Lower lobe of right lung (tissue), 2 donors: ENCODE measurements around the gene ZNF496. TPM values are rescaled to one million over a fixed set of nuclear protein-coding genes. Genes with fewer than 3 reads are reported as not detected.

ENCODE experiments used
- ATAC-seq, 2 donors: fragments of 200-7000 bp; cut with Tn5 transposase; one replicate each; pipeline ENCODE4 v1.9.1; 2020 to 2022; ENCODE audit warnings: mild to moderate bottlenecking in 2 of 2, moderate library complexity in 2 of 2
- DNase-seq: peaks from one replicate; pipeline ENCODE4 v3.0.0-alpha.2; 2020
- H3K27ac ChIP-seq: fragments of 200-600 bp; one replicate; pipeline ENCODE4 v1.8.0; 2022
- H3K27me3 ChIP-seq: fragments of 200-600 bp; one replicate; pipeline ENCODE4 v1.8.0; 2022; ENCODE audit warnings: low read depth
- H3K36me3 ChIP-seq: fragments of 200-600 bp; one replicate; pipeline ENCODE4 v1.8.0; 2022; ENCODE audit warnings: mild to moderate bottlenecking
- H3K4me1 ChIP-seq: fragments of 200-600 bp; one replicate; pipeline ENCODE4 v1.8.0; 2022
- H3K4me3 ChIP-seq: fragments of 200-600 bp; one replicate; pipeline ENCODE4 v1.8.0; 2022; ENCODE audit warnings: mild to moderate bottlenecking
- H3K9me3 ChIP-seq: fragments of 200-600 bp; one replicate; pipeline ENCODE4 v1.8.0; 2022
- intact Hi-C: fragments of 100-400 bp; cut with DNase I; formaldehyde crosslinking; loops from one replicate; pipeline ENCODE4 v1.11.0; 2022
- total RNA-seq: library from RNA; stranded (reverse); fragmentation: NEBNext Ultra II Directional; extraction: Animal tissue kit (Norgen Biotek cat#: 25700); gene quantifications from one replicate; pipeline ENCODE4 v1.2.1, GENCODE V29; 2021
- TF ChIP-seq, protein P1 (sequence below): fragments of 200-600 bp; IDR thresholded peaks from one replicate; pipeline ENCODE4 v1.8.0; 2022; ENCODE audit warnings: antibody characterized with exemption, mild to moderate bottlenecking
- donor health status: DM: no; HTN: yes; CAD: no; lungs with severe emphysema.

Gene ZNF496
- total RNA-seq, 1 donor from 2014 or later: 16.9 TPM

DNA sequence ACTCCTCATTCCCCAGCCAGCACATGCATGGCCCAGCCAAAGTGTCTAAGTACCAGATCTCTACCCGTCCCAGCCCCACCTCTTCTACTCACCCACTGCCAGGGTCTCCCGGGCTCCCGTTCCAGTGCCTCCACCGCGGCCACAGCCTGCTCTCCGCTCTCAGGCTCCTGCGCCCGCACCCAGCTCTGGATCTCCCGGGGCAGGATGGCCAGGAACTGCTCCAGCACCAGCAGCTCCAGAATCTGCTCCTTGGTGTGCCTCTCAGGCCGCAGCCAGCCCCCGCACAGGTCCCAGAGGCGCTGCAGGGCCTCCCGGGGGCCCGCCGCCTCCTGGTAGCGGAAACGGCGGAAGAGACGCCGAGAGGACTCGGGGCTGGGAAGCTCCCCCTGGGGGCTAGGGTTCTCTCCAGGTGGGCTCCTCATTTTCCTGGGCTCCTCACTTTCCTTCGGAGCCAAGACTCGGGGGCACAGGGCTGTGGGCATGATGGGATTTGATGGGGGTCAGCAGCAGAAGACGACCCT, 2.5 kb downstream of the ZNF496 start:
- TF ChIP-seq, protein P1, sequence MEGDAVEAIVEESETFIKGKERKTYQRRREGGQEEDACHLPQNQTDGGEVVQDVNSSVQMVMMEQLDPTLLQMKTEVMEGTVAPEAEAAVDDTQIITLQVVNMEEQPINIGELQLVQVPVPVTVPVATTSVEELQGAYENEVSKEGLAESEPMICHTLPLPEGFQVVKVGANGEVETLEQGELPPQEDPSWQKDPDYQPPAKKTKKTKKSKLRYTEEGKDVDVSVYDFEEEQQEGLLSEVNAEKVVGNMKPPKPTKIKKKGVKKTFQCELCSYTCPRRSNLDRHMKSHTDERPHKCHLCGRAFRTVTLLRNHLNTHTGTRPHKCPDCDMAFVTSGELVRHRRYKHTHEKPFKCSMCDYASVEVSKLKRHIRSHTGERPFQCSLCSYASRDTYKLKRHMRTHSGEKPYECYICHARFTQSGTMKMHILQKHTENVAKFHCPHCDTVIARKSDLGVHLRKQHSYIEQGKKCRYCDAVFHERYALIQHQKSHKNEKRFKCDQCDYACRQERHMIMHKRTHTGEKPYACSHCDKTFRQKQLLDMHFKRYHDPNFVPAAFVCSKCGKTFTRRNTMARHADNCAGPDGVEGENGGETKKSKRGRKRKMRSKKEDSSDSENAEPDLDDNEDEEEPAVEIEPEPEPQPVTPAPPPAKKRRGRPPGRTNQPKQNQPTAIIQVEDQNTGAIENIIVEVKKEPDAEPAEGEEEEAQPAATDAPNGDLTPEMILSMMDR: no peak
- intact Hi-C loops: no loop called here
- H3K36me3 ChIP-seq: peaks cover 53% of the 10 kb centered on the region
- H3K4me3 ChIP-seq: no peak overlapping the region
- H3K9me3 ChIP-seq: no peaks in the 10 kb centered on the region
- no peaks in the 10 kb centered on the region for H3K27me3 ChIP-seq
- DNase-seq: no peak
- ATAC-seq: no peak
- H3K4me1 ChIP-seq: peaks cover 32% of the 10 kb centered on the region
- H3K27ac ChIP-seq: no peak overlapping the region

DNA sequence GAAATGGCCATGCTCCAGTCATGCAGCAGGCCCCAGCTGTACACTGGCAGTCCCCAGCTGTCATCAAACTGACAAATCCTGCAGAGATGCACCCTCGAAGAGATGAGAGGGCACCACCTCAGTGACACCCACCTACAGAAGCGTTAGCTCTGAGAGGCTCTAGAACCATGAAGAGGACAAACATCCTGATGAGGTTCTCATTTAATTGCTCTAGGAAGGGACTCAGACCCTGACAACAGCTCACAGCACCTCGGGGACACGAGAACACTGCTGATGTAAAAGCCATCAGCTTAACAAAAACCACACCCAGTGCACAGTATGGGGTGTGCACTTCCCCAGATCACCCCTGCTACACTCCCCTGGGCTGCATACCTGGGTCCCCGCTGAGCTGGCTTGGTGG, 3.4 kb downstream of the ZNF496 start:
- no peak overlapping the region for H3K4me3 ChIP-seq
- no peak overlapping the region for H3K27ac ChIP-seq
- TF ChIP-seq, protein P1: no peak
- DNase-seq (no peak), ATAC-seq (no peak)
- peaks cover 57% of the 10 kb centered on the region for H3K36me3 ChIP-seq
- intact Hi-C loops: no loop called here
- no peaks in the 10 kb centered on the region for H3K27me3 ChIP-seq
- peaks cover 26% of the 10 kb centered on the region for H3K4me1 ChIP-seq
- H3K9me3 ChIP-seq: no peaks in the 10 kb centered on the region

GRCh38 chr1:247326411-247327130, 5.1 kb downstream of the ZNF496 start:
- intact Hi-C loops: no loop called here
- no peak for ATAC-seq
- no peaks in the 10 kb centered on the region for H3K9me3 ChIP-seq
- H3K4me3 ChIP-seq: no peak overlapping the region
- H3K27me3 ChIP-seq: no peaks in the 10 kb centered on the region
- H3K27ac ChIP-seq: no peak overlapping the region
- H3K36me3 ChIP-seq: peaks cover 74% of the 10 kb centered on the region
- peaks cover 15% of the 10 kb centered on the region for H3K4me1 ChIP-seq
- TF ChIP-seq, protein P1: no peak
- no peak for DNase-seq

GRCh38 chr1:247324923-247325322, 6.7 kb downstream of the ZNF496 start:
- Histone ChIP-seq H3K9me3 (no peaks in the 10 kb centered on the region), H3K27me3 (no peaks in the 10 kb centered on the region), H3K36me3 (peaks cover 91% of the 10 kb centered on the region), H3K4me3 (no peak overlapping the region), H3K4me1 (peaks cover 5% of the 10 kb centered on the region), H3K27ac (no peak overlapping the region)
- intact Hi-C loops: no loop called here
- ATAC-seq: no peak
- TF ChIP-seq, protein P1: no peak
- DNase-seq: no peak

GRCh38 chr1:247324204-247324787, 7.4 kb downstream of the ZNF496 start:
- intact Hi-C loops: no loop called here
- Histone ChIP-seq H3K4me1 (no peaks in the 10 kb centered on the region), H3K9me3 (no peaks in the 10 kb centered on the region), H3K27me3 (no peaks in the 10 kb centered on the region), H3K27ac (no peak overlapping the region), H3K4me3 (no peak overlapping the region), H3K36me3 (peaks cover 92% of the 10 kb centered on the region)
- DNase-seq (no peak), ATAC-seq (no peak)
- TF ChIP-seq, protein P1: no peak
